NOMO-1 (cell line): ENCODE data around the gene TRAM2.

ENCODE experiments used
- DNase-seq, 2 experiments: peaks; one replicate each; lab custom pipeline; 2025; ENCODE audit not compliant: unreplicated experiment in 2 of 2; lab: John Stamatoyannopoulos, UW

The TRAM2 gene

GRCh38 chr6:52534363-52534762 is 42.5 kb downstream of the TRAM2 start:
- no peak for DNase-seq

GRCh38 chr6:52533491-52533890 is 43.4 kb downstream of the TRAM2 start:
- no peak for DNase-seq

GRCh38 chr6:52532457-52532856 is 44.4 kb downstream of the TRAM2 start:
- DNase-seq: no peak

- no peak for DNase-seq
These were observed 45.0 kb downstream of the TRAM2 start for GRCh38 chr6:52531834-52532233.

- no peak for DNase-seq
These were observed 45.5 kb downstream of the TRAM2 start for GRCh38 chr6:52531396-52531795.

GRCh38 chr6:52530351-52530750 is 46.5 kb downstream of the TRAM2 start:
- DNase-seq: no peak

GRCh38 chr6:52529311-52529710 is 47.5 kb downstream of the TRAM2 start:
- no peak for DNase-seq

GRCh38 chr6:52527436-52527835 is 49.4 kb downstream of the TRAM2 start:
- DNase-seq: no peak

GRCh38 chr6:52526634-52527033 is 50.2 kb downstream of the TRAM2 start:
- DNase-seq: no peak

GRCh38 chr6:52524918-52525317 is 51.9 kb downstream of the TRAM2 start:
- no peak for DNase-seq

- no peak for DNase-seq
These were observed 53.3 kb downstream of the TRAM2 start for GRCh38 chr6:52523378-52524142.

GRCh38 chr6:52522655-52523054 is 54.2 kb downstream of the TRAM2 start:
- no peak for DNase-seq

- no peak for DNase-seq
These were observed 54.7 kb downstream of the TRAM2 start for GRCh38 chr6:52522151-52522626.

GRCh38 chr6:52519618-52520017 is 57.2 kb downstream of the TRAM2 start:
- DNase-seq: no peak

- DNase-seq: no peak
These were observed 58.4 kb downstream of the TRAM2 start for GRCh38 chr6:52518279-52518945.

GRCh38 chr6:52517502-52518278 is 59.2 kb downstream of the TRAM2 start:
- peak in 1 of 2 experiments; percentile 2 for DNase-seq

- no peak for DNase-seq
These were observed 59.9 kb downstream of the TRAM2 start for GRCh38 chr6:52516943-52517342.

- no peak for DNase-seq
These were observed 60.6 kb downstream of the TRAM2 start for GRCh38 chr6:52516269-52516668.

- DNase-seq: no peak
These were observed 61.5 kb downstream of the TRAM2 start for GRCh38 chr6:52515219-52515960.

- DNase-seq: peak; percentile 40 to 55
These were observed 62.3 kb downstream of the TRAM2 start for GRCh38 chr6:52514514-52514913.

- no peak for DNase-seq
These were observed 63.0 kb downstream of the TRAM2 start for GRCh38 chr6:52513896-52514295.
